Mesendoderm (in vitro differentiated cells): ENCODE data around the gene CGB2.

Source experiments
- DNase-seq: peaks from one replicate; pipeline ENCODE4 v3.0.0; 2013
- H2AK5ac ChIP-seq: 2 replicates; pipeline ENCODE4 v1.6.1; 2013; ENCODE audit warnings: low read length, inconsistent platforms
- H2BK120ac ChIP-seq: 2 replicates; pipeline ENCODE4 v1.6.1; 2013; ENCODE audit warnings: low read depth, mild to moderate bottlenecking, low read length, moderate library complexity, mixed read lengths
- H2BK15ac ChIP-seq: replicated peaks from 2 replicates; pipeline ENCODE4 v1.6.1; 2013; ENCODE audit warnings: low read depth, mild to moderate bottlenecking, moderate library complexity
- H2BK5ac ChIP-seq: 2 replicates; pipeline ENCODE4 v1.6.1; 2013; ENCODE audit warnings: low read length, inconsistent platforms
- H3K18ac ChIP-seq: 2 replicates; pipeline ENCODE4 v1.6.1; 2013; ENCODE audit warnings: mild to moderate bottlenecking, low read length, mixed read lengths
- H3K23ac ChIP-seq: one replicate; pipeline ENCODE4 v1.6.1; 2013; ENCODE audit warnings: low read length
- H3K27ac ChIP-seq: 2 replicates; pipeline ENCODE4 v1.5.1; 2013; ENCODE audit warnings: low read depth, mild to moderate bottlenecking, inconsistent platforms, low read length, moderate library complexity
- H3K27me3 ChIP-seq: 2 replicates; pipeline ENCODE4 v1.6.1; 2013; ENCODE audit warnings: low read length, control low read depth, mild to moderate bottlenecking, inconsistent platforms; ENCODE audit not compliant: insufficient read depth, poor library complexity
- H3K36me3 ChIP-seq: 2 replicates; pipeline ENCODE4 v1.6.1; 2013; ENCODE audit warnings: low read length, inconsistent platforms; ENCODE audit not compliant: control insufficient read depth, insufficient read depth
- H3K4ac ChIP-seq: one replicate; pipeline ENCODE4 v1.6.1; 2013; ENCODE audit warnings: low read depth, mild to moderate bottlenecking, low read length, moderate library complexity
- H3K4me1 ChIP-seq: 2 replicates; pipeline ENCODE4 v1.6.1; 2013; ENCODE audit warnings: low read depth, low read length, inconsistent platforms; ENCODE audit not compliant: control insufficient read depth
- H3K4me2 ChIP-seq: 2 replicates; pipeline ENCODE4 v1.6.1; 2013; ENCODE audit warnings: low read length
- H3K4me3 ChIP-seq: 2 replicates; pipeline ENCODE4 v1.5.1; 2013; ENCODE audit warnings: mild to moderate bottlenecking, low read length
- H3K56ac ChIP-seq: one replicate; pipeline ENCODE4 v1.6.1; 2013; ENCODE audit warnings: low read length
- H3K79me1 ChIP-seq: 2 replicates; pipeline ENCODE4 v1.6.1; 2013; ENCODE audit warnings: low read length, inconsistent platforms
- H3K79me2 ChIP-seq: 2 replicates; pipeline ENCODE4 v1.6.1; 2013; ENCODE audit warnings: mild to moderate bottlenecking, low read length; ENCODE audit not compliant: control insufficient read depth, insufficient read depth
- H3K9ac ChIP-seq: 2 replicates; pipeline ENCODE4 v1.6.1; 2013; ENCODE audit warnings: low read length, inconsistent platforms
- H4K5ac ChIP-seq: one replicate; pipeline ENCODE4 v1.6.1; 2013; ENCODE audit warnings: low read length
- H4K8ac ChIP-seq: one replicate; pipeline ENCODE4 v1.6.1; 2013; ENCODE audit warnings: low read depth, mild to moderate bottlenecking, control low read depth, low read length, moderate library complexity
- WGBS: extraction: QIAGEN DNeasy Blood & Tissue Kit; methylation state at CpG from one replicate; pipeline ENCODE4 v1.1.7; 2013; ENCODE audit warnings: low lambda C conversion rate, missing lambda C conversion rate; ENCODE audit not compliant: insufficient coverage; ENCODE audit errors: extremely low coverage; 5-methylcytosine and 5-hydroxymethylcytosine counted together

The CGB2 gene

DNA sequence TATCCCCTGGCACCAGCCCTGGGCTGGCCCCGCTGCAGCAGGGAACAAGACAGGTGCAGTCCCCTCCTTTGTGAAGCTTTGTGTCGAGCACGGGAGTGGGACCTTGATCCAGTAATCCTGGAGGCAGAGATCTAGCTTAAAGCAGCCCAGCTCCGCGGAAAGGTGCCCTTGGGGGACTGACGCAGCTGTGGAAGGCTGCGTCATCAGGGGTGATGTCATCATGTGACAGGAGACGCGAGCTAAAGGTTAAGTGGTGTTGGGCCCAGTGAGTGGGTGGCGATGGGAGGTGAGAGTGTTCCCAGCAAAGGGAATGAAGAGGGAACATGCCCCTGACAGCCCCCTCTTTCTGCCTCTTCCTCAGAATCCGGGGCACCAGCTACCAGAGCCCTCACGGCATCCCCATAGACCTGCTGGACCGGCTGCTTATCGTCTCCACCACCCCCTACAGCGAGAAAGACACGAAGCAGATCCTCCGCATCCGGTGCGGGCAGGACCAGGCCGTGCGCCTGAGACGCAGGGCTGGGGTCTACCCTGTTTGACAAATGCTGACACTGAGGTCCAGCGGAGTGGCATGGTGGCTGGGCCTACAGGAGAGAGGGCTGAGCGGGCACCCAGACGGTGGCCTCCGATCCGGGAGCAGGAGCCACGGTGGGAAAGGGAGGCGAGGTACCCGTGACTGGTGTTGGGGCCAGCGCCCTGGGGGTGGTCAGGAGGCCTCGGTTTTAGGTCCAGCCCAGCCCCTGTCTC lies 17.4 kb upstream of the CGB2 start:
- no peak overlapping the region for H2BK15ac ChIP-seq
- H3K4me1 ChIP-seq, result no peaks in the 10 kb centered on the region
- H3K36me3 ChIP-seq, result peaks cover 8% of the 10 kb centered on the region
- H4K8ac ChIP-seq, result no peak overlapping the region
- H4K5ac ChIP-seq, result no peak overlapping the region
- H3K27me3 ChIP-seq, result no peaks in the 10 kb centered on the region
- DNase-seq, result no peak
- no peak overlapping the region for H3K4me2 ChIP-seq
- no peak overlapping the region for H3K4ac ChIP-seq
- H2BK120ac ChIP-seq, result no peak overlapping the region
- H3K4me3 ChIP-seq, result no peak overlapping the region
- H3K79me2 ChIP-seq, result no peaks in the 10 kb centered on the region
- H3K27ac ChIP-seq, result no peak overlapping the region
- H3K23ac ChIP-seq, result no peak overlapping the region
- no peak overlapping the region for H3K56ac ChIP-seq
- H3K9ac ChIP-seq, result no peak overlapping the region
- no peak overlapping the region for H3K18ac ChIP-seq
- no peaks in the 10 kb centered on the region for H3K79me1 ChIP-seq
- no peak overlapping the region for H2AK5ac ChIP-seq
- no peak overlapping the region for H2BK5ac ChIP-seq
- WGBS, result no CpG with 5 or more reads among the region's 32 CpGs

DNA sequence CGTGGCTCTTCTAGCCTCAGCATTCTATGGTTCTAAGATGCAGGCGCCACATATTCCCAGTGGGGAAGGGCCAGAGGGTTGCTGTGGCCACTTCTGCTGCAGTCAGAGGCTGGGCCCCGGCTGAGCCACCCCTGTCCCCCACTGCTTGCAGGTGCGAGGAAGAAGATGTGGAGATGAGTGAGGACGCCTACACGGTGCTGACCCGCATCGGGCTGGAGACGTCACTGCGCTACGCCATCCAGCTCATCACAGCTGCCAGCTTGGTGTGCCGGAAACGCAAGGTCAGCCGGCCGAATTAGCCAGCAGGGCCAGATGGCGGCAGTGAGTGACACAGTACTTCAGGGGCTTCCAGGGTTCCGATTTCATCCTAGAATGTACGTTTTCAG lies 16.8 kb upstream of the CGB2 start:
- H2BK120ac ChIP-seq, result no peak overlapping the region
- no peak overlapping the region for H3K4me2 ChIP-seq
- no peaks in the 10 kb centered on the region for H3K27me3 ChIP-seq
- H2AK5ac ChIP-seq, result no peak overlapping the region
- H3K4me1 ChIP-seq, result no peaks in the 10 kb centered on the region
- whole genome bisulfite sequencing, result no CpG with 5 or more reads among the region's 18 CpGs
- no peak overlapping the region for H3K18ac ChIP-seq
- H3K9ac ChIP-seq, result no peak overlapping the region
- no peak overlapping the region for H3K56ac ChIP-seq
- H3K4me3 ChIP-seq, result no peak overlapping the region
- H3K36me3 ChIP-seq, result peaks cover 6% of the 10 kb centered on the region
- H4K8ac ChIP-seq, result no peak overlapping the region
- no peak overlapping the region for H2BK5ac ChIP-seq
- H3K79me1 ChIP-seq, result no peaks in the 10 kb centered on the region
- no peak for DNase-seq
- H3K79me2 ChIP-seq, result no peaks in the 10 kb centered on the region
- H3K4ac ChIP-seq, result no peak overlapping the region
- no peak overlapping the region for H4K5ac ChIP-seq
- no peak overlapping the region for H3K23ac ChIP-seq
- no peak overlapping the region for H3K27ac ChIP-seq
- no peak overlapping the region for H2BK15ac ChIP-seq

DNA sequence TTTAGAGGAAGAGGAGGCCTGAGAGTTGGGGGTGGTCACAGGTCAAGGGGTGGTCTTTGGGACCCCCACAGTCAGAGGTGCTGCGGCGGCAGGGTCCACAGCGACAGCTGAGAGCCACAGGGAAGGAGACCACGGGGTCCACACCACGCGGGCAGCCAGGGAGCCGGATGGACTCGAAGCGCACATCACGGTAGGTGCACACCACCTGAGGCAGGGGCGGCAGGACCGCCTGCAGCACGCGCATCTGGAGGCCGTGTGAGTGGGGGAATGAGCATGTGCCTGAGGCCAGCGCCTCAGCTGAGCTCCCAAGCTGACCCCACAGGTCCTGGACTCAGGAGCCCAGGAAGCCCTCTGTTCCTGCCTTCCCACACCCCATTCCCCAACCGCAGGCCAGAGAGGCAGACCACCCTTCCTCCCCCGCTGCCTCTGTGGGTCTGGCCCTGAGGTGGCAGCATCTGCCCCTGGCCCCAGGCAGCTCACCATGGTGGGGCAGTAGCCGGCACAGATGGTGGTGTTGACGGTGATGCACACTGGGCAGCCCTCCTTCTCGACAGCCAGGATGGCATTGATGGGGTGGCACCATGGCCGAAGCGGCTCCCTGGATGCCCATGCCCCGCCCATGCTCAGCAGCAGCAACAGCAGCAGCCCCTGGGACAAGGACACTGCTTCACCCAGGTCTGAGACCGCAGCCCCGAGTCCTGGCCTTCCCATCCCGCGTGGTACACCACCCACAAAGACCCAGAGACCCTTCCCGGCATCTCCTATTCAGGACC lies 15.4 kb upstream of the CGB2 start:
- Histone ChIP-seq H3K36me3 (peaks cover 2% of the 10 kb centered on the region), H3K18ac (no peak overlapping the region), H3K4me3 (no peak overlapping the region), H3K27me3 (no peaks in the 10 kb centered on the region), H3K23ac (no peak overlapping the region), H4K8ac (no peak overlapping the region), H3K79me2 (no peaks in the 10 kb centered on the region), H3K4me1 (no peaks in the 10 kb centered on the region), H2BK120ac (no peak overlapping the region), H2BK5ac (no peak overlapping the region), H3K79me1 (no peaks in the 10 kb centered on the region), H3K4me2 (no peak overlapping the region), H4K5ac (no peak overlapping the region), H3K56ac (no peak overlapping the region), H3K4ac (no peak overlapping the region), H3K9ac (no peak overlapping the region), H2BK15ac (no peak overlapping the region), H3K27ac (no peak overlapping the region), H2AK5ac (no peak overlapping the region)
- no peak for DNase-seq
- WGBS, result no CpG with 5 or more reads among the region's 29 CpGs

DNA sequence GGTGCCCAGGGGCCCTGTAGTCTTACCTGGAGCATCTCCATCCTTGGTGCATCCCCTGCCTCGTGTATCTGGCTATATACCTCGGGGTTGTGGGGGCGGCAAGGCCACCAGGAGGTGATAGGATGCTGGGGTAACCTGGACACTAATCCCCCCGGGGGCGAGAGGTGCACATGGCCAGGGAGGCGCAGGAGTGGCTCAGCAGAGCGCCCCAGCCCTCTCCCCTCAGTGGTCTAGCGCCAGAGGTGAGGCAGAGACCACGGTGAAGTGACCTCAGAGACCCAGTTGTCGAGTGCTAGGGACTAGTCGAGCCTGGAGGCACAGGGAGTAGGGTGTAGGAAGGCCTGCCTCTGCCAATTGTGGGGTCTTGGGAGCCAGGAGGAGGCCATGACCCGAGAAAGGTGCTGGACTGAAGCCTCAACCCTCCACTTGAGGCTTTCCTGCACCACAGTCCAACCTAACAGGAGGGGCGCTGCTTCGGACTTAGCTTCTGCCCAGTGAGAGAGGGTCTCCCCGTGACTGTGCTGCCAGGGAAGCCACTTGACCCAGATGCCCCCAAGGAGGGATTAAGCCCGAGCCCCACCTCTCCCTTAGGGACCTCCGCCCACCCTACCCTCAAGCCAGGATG lies 14.5 kb upstream of the CGB2 start, which contains the start of gene LHB:
Gene LHB (minus strand): TSS at position 51 of the 625 bp plus-strand sequence. CDS start 10 bp downstream, at position 41.
- no CpG with 5 or more reads among the region's 17 CpGs for WGBS
- Histone ChIP-seq H4K5ac (no peak within 1 kb of the TSS), H3K27ac (no peak within 1 kb of the TSS), H4K8ac (no peak within 1 kb of the TSS), H3K56ac (peak within 1 kb of the TSS; percentile 58), H2BK15ac (no peak within 1 kb of the TSS), H3K4me3 (no peak within 1 kb of the TSS), H3K36me3 (no peaks in the 10 kb centered on the region), H2BK5ac (no peak within 1 kb of the TSS), H3K79me1 (no peaks in the 10 kb centered on the region), H3K27me3 (no peaks in the 10 kb centered on the region), H2BK120ac (no peak within 1 kb of the TSS), H2AK5ac (no peak within 1 kb of the TSS), H3K4me1 (no peaks in the 10 kb centered on the region), H3K9ac (peak within 1 kb of the TSS; percentile 57), H3K23ac (no peak within 1 kb of the TSS), H3K4ac (no peak within 1 kb of the TSS), H3K79me2 (no peaks in the 10 kb centered on the region), H3K4me2 (peak within 1 kb of the TSS; percentile 44), H3K18ac (no peak within 1 kb of the TSS)
- no peak for DNase-seq

DNA sequence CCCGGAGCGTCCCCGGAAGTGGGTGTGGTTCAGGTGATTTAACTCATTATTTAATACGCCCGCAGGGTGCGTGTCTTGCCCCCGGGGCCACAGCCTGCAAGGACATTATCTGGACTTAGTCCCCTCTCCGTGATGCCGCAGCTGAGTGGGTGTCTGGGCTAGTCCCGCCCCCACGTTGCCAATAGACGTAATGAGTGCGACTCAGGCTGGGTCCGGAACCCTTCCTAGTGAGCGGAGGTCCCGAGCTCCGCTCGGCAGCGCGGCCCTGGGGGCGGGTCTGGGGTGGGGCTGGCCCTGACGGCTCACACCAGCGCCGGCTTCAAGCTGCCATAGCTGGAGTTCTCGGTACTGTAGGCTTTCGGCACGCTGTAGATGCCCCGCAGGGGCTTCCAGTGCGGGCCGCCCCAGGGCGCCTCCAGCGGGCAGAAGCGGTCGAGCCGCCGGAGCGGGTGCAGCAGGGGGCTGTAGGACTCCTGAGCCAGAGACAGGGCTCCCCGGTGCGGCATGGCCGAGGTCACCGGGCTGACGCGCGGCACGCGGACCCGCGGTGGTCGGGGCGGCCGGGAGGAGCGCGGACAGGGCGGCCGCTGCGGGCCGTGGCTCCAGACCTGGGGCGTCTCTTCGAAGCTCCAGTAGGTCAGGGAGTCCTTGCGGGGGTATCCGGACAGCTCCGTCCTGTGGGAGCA lies 13.9 kb upstream of the CGB2 start:
- no peaks in the 10 kb centered on the region for H3K4me1 ChIP-seq
- H3K27me3 ChIP-seq, result no peaks in the 10 kb centered on the region
- H3K79me2 ChIP-seq, result no peaks in the 10 kb centered on the region
- WGBS, result no CpG with 5 or more reads among the region's 62 CpGs
- H2BK15ac ChIP-seq, result no peak overlapping the region
- H2BK120ac ChIP-seq, result no peak overlapping the region
- H2AK5ac ChIP-seq, result no peak overlapping the region
- no peak overlapping the region for H3K23ac ChIP-seq
- DNase-seq, result peak; percentile 73
- no peak overlapping the region for H3K4ac ChIP-seq
- H3K18ac ChIP-seq, result no peak overlapping the region
- H3K4me2 ChIP-seq, result peak overlapping the region; percentile 44
- no peak overlapping the region for H3K27ac ChIP-seq
- no peak overlapping the region for H4K8ac ChIP-seq
- H3K36me3 ChIP-seq, result no peaks in the 10 kb centered on the region
- peak overlapping the region; percentile 57 for H3K9ac ChIP-seq
- no peaks in the 10 kb centered on the region for H3K79me1 ChIP-seq
- peak overlapping the region; percentile 58 for H3K56ac ChIP-seq
- H2BK5ac ChIP-seq, result no peak overlapping the region
- no peak overlapping the region for H3K4me3 ChIP-seq
- H4K5ac ChIP-seq, result no peak overlapping the region
